HT-29 (cell line): ENCODE measurements around the gene ZSCAN26. TPM values are rescaled to one million over a fixed set of nuclear protein-coding genes. Genes with fewer than 3 reads are reported as not detected.
A peak's percentile ranks its signal among the peaks of the same experiment; 100 is the strongest.

Source experiments
- DNase-seq: peaks from one replicate; pipeline ENCODE4 v3.0.0-alpha.2; 2015; ENCODE audit warnings: low spot score
- total RNA-seq: library from RNA; depleted of rRNA; stranded (reverse); fragments of >200 nt; shearing (Covaris generic); gene quantifications from 2 replicates; pipeline ENCODE4 v1.2.3, GENCODE V29; 2014; rRNA removed

The ZSCAN26 gene
- total RNA-seq: 1.0 and 3.2 TPM in 2 replicates

DNA sequence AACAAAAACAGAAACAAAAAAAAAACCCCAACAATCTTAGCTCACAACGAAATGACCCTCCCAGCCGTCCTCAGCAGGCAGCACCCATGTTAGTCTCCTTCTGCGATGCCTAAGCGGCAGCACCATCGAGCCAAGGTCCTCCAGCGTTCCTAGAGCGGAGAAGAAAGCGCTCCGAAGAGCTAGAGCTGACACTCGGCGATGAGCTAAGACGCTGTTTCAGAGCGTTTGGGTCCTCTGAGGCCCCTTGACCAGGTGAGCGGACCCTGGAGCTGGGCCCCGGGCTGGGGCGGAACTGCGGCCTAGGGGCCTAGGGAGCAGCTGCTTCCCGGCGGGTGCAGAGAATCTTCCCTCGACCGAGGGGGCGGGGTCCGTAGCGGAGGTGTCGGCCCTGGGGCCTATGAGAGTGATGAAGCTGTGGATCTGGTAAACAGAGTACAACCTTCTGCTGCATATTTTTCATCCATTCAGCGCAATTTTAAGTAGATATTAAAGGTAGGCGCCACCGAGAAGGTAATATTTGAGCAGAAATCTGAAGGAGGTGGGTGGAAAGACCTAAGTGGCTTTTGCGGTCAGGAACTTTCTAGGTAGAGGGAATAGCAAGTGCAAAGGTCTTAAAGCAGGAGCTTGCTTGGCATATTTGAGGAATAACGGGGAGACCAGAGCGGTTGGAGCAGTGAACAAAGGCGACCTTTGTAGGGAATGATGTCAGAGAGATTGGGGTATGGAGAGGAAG lies at the start of gene ZSCAN26:
Gene ZSCAN26, plus strand, starts transcription at position 182 of the 733 bp plus-strand sequence. CDS start 4,777 bp downstream, outside the sequence.
- peak; percentile 95 for DNase-seq

DNA sequence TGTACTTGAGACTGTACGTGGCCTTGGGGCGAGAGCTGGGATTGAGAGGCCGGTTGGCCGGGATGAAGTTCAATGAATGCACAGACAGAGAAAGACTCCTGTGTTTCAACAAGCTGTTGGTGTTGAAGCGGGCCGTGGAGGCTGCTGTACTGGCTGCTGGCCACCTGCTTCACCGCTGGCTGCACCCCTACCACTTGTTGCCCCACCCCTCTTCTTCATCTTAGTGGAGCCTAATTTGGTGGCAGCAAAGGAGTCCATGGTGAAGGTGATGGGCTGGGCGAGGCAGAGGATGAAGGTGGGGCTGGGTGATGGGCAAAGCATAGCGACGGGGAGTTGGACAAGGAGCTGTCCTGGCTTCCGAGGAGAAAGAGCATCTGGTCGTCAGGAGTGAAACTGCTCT lies 49.1 kb upstream of the ZSCAN26 start:
- no peak for DNase-seq

DNA sequence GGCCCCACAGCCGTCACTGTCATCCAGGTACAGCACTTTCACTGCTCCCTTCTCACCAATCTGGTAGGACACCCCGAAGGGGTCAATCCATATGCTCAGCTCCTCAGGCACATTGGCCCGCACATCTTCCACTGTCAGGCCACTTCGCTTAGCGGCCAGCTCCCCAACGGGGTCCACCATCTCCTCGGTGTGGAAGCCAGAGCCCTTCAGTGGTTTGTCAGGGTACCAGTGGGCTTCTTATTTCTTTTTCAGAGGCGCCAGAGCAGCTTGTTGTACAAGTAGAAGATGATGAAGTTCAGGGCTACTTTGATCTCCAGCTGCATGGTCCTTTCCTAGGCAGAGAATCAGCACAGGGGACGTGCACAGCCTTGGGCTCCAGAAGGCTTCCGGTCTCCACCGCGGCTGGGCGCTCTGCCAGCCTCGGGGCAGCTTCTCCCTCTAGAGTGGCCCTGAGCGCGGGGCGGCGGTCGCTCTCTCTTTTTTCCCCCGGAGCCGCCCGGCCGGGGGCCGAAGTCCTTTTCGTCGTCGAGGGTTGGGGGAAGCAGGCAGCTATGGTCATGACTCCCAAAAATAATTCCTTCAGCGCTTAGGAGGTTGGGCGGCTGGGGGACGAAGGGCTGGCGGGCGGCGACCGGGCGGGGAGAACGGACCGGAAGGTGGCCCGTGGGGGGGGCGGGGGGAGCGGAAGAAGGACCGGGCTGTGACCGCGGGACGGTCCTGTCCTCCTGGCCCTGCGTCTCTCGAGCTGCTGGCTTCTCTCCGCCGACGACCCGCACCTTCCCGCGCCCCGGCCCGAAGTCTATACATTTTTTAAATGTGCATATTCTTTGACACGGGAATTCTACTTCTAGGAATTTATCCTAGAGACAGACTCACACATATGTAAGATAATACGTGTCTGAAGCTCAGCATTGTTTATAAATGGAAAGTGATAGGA lies 48.4 kb upstream of the ZSCAN26 start:
- DNase-seq: peak; percentile 77

DNA sequence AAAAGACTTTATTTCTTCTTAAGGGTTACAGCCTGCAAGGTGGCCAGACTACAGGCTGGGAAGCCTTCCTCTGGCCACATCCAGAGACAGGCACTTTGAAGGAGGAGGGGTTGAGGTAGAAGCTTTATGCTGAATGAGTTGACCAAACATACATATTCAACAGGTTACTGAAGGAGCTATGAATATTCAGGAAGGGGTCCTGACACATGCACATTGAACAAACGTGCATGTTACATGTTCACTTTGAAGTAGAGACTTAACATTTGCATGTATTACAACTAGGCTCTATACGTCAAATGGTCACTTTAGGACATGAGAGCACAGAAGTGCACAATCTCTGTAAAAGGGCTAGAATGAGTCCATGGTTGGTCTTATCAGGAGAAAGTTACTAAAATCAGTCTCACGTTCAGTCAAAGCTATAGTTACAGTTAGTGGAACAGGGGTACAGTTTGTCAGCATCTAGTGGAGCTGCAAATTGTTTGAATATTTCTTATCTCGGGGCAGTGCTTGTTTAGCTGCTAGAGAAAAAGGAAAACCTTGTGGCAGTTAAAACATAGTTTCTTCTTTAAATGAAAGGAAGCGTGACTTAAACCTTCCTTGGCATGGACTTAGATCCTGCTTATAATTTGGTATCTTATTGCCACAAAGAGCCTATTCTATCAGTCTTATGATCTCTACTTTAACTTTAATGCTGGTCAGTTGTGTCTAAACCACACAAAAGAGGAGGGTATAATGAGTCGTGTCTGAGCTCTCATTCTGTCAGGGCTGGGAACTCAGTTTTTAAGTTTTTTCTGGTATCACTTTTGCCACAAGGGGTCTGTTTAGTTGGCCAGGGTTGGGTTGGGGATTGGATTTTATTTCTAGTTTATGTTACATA lies 46.4 kb upstream of the ZSCAN26 start:
- no peak for DNase-seq

DNA sequence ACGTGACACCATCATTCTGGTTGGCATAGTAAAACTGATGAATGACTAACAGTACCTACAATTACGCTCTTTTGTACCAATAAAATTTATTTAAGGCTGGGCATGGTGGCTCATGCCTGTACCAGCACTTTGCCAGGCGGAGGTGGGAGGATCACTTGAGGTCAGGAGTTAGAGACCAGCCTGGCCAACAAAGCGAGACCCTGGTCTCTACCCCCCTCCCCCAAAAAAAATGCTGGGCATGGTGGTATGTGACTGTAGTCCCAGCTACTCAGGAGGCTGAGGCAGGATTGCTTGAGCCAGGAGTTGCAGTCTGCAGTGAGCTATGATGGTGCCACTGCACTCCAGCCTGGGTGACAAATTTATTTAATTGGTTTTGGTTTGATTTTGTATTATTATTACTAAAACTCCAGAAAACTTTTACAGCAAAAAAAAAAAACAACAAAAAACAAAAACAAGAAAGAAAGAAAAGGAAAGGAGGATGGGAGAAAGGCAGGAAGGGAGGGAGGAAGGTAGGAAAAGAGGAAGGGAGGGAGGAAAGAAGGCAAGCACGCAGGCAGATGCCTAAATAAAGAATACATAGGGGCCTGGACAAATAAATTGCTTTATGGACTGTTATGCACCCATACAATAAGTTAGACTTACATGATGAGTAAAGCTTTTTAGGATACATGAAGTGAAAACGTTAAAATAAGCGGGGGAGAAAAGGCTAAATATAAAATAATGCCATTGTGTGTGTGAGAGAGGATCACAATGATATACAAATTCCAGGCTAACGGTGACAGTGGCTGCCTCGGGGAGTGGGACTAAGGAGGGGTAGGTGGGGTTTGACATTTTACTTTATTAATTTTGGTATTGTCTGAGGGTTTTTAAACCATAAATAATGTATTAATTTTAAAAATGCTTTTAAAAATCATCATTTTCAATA lies 42.5 kb upstream of the ZSCAN26 start:
- DNase-seq: no peak

DNA sequence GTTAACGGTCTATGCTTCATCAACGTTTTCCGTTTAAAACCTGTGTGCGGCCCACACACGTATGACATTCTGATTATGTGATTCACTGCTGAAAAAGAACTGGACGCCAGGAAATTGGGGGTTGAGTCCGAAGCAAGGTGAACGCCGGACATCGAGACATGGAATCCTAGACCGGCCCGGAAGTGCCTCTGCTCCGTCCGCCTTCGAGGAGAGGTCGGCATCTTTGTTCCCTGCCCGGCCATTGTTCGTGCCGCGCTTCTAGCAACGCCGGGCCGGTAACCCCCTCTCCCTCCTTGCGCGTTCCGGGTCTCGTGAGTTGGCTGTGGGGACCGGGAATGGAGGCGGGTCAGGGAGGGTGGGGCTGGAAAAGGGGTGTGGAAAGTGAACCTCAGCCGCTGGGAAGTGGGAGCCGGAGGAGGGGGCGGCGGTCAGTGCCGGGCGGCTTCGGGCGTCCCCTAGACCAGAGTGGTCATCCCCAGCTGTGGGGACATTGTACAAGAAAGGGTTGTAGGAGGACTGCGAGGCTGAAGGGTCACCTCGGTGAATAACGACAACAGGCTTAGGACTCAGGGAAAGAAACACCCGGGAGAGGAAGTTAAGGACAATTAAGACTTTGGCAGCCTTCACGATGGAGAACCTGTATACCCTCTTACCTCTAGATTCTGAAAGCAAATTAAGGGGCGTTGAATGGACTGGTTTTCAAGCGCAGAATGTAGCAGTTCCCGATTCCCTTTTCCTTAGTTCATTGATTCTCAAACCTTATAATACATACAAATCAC lies 41.7 kb upstream of the ZSCAN26 start, which contains the start of gene ZSCAN9:
Gene ZSCAN9, plus strand, starts transcription at position 220 of the 779 bp plus-strand sequence. CDS start 1,810 bp downstream, outside the sequence.
- DNase-seq: peak; percentile 88

DNA sequence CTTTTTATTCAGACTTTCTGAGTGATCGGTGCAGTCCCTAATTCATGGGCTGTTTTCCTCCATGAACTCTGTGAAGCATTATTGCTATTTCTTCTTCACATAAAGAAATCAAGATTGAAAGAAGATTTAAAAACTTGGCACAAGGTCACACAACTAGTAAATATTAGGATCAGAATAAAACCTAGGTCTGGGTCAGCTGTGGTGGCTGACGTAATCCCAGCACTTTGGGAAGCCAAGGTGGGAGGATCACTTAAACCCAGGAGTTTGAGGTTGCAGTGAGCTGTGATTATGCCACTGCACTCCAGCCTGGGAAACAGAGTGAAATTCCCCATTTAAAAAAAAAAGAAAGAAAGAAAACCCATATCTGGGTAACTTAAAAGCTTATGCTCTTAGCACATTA lies 40.5 kb upstream of the ZSCAN26 start:
- DNase-seq: no peak

DNA sequence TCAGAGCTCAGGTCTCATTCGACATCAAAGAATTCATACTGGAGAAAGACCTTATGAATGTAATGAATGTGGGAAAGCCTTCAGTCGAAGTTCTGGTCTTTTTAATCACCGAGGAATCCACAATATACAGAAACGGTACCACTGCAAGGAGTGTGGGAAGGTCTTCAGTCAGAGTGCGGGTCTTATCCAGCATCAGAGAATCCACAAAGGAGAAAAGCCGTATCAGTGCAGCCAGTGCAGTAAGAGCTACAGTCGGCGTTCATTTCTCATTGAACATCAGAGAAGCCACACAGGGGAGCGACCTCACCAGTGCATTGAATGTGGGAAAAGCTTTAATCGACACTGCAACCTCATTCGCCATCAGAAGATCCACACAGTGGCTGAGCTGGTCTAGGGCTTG lies 34.2 kb upstream of the ZSCAN26 start:
- DNase-seq: no peak

DNA sequence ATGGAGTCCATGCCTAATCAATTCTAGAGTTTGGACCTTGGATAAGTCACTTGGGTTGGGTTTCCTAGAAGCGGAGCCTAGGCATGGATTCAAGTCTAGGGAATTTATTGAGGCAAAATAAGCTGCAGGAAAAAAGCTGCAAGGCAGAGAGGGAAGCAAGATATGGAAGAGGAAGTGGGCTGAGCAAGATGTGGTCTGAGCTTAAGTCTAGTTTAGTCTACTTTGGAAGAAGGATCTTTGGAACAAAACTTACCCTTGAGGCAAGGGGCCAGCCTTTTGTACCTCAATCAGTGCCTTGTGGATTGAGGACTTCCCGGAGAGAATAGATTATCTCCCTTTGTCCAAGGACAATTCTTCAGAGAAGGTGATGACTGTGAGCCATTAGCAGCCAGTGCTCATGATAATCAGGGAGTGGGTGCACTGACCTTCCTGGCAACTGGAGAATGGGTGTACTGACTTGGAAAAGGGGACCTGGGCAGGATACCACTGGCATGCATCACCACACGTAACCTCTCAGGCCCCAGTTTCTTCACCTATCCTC lies 31.0 kb upstream of the ZSCAN26 start:
- DNase-seq: no peak

DNA sequence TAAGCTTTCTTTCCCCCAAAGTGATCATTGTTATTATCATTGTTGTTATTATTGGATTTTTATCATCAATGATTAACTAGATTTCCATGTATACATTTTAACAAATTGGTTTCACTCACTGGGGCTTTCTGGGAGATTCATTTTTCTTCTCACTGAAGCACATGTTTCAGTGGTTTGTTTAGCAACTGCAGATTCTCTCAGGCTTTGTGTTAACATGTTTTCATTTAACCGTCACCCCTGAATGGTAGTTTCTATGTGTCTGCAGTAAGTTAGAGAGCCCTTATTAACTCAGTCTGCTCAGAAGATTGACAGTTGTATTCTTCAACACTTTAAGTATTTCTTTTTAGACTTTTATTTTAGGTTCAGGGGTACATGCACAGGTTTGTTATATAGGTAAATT lies 27.3 kb upstream of the ZSCAN26 start:
- no peak for DNase-seq

DNA sequence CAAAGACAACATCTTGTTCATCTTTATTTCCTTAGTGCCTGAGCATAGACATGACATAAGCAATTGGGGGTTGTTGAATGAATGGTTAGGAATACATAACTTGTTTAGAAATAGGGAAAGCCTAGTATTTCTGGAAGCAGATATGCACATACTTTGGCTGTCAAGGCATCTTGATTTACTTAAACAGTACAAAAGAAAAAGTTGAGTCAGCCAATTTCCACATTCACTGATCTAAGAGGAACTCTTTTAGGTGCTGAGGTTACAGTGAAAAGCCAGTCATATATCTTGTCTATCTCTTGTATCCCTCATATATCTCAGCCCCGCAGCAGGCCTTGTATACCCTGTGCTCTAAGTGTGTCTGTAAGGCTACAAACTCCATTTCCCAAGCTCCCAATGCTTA lies 26.5 kb upstream of the ZSCAN26 start:
- DNase-seq: no peak

DNA sequence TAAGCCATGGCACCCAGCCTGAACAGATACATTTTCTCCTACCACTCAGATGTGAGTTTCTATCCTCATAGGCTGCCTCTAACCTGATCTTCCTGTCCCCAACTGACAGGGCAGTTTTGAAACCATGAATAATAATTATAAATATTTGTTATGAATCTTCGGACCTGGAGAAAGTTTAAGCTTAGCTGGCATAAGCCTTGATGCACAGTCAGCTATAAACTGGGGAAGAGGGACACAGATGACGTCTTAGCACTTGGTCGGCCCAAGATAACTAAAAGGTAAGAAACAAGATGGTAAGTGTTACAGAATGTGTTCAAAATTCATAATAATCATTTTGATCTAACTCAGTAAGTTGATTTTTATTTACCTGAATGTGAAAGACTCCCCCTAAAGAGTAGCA lies 23.0 kb upstream of the ZSCAN26 start:
- DNase-seq: no peak

DNA sequence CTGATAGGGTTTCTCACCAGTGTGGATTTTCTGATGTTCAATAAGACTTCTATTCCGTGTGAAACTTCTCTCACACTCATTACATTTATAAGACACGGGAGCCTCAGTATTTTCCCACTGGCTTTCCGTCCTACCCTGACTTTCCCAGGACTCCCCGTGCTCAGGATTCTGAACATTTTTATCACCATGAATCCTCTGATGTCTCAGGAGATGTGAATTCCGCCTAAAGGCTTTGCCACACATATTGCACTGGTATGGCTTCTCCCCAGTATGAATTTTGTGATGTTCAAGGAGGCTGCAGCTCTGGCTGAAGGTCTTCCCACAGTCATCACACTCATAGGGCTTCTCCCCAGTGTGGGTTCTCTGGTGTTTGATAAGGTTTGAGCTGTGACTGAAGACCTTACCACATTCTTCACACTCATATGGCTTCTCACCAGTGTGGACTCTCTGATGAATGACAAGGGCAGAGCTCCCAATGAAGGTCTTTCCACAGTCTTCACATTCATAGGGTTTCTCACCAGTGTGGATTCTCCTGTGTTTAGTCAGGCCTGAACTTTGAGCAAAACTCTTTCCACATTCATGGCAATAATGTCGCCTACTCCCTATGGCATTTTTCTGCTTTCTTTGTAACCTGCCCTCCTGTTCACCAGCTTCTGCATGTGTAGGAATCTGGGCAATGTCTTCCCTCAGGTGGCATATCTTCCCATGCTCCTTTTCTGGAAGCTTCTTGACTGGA lies 21.6 kb upstream of the ZSCAN26 start:
- no peak for DNase-seq

DNA sequence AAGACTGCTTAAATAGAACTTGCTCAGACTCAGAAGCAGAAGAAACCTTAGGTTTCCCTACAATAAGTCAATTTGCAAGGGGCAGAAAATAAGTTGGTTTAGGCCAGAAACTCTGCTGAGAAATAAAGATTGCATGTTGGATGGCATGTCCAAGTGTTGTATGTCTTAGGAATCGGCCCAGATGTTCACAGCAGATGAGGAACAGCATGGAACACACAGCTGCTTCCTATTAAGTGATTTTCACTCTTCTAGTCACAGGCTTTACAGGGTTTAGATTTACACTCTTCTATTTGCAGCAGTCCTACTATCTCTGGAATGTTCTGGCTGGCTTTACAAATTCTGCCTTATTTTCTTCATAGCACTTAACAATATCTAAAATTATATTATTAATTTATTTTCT lies 18.0 kb upstream of the ZSCAN26 start:
- no peak for DNase-seq

DNA sequence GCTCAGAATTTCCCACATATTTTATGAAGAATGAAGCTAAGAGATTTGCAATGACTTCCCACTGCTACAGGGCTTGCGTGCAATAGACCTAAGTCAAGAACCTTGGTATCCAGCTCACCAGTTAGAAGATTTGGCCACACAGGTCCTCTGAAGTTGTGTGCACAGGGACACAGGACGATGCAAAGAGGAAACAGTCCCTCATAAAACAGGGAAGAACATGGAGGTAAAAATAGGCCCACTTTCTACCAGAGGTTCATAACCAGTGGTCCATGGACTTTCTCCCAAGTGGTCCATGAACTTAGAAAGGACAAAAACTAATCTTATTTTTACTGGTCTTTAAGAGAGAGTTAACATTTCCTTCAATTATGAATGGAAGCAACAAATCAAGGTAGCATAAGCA lies 16.2 kb upstream of the ZSCAN26 start:
- DNase-seq: no peak

DNA sequence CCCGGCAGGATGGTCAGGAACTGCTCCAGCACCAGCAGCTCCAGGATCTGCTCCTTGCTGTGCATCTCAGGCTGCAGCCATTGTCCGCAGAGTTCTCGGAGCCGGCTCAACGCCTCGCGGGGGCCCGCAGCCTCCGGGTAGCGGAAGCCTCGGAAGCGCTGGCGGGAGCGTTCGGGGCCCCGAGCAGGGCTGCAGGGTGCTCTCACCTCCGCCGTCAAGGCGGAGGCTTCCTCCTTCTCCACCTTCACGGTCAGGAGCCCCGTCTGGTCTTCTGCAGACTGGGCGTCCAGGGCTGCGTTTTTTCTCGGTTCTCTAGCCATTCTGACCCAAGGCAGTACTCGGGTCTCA lies 15.3 kb upstream of the ZSCAN26 start:
- no peak for DNase-seq

DNA sequence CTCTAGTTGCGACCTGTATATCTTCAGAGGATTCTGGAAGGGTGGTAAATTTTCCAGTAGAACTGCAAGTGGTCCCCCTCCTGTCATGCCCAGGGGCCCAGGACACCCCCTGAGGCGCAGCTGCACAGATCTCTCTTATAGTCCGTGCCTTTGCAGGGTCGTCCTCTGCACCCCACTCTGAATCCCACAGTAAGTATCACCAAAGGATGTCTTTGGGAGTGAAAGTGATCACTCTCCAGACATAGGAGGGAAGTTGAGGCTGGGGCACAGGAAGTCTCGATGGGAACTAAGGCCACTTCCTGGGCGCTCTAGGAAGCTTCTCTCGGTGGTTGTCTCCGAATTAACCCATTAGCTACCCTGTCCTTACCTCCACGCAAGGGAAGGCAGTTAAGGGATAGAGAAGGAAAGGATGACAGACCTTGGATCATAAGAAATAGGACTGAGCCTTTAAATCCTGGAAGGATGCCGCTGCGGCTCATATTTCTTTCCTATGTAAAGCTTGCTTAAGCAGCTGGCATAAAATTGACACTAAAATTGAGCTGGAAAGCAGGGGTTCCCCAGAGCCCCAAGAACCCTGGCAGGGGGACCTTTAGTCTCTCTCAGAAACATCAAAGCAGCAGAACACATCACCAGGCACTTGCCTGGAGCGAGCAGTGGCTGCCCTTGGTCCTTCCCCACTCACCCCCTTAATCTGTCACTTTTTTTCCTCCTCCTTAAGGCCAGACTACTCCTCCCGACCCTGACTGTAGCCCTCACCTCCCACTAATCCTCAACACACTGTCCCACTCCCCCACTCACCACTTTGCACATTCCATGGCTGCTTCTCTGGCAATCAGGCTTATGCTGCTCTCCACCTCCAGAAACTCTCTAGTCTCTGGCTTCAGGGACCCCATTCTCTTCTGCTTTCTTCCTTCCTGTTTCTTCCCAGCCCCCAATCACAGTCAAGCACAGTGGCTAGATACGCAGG lies 14.7 kb upstream of the ZSCAN26 start, which contains the start of gene ZKSCAN4:
Gene ZKSCAN4, minus strand, starts transcription at position 261 of the 967 bp plus-strand sequence. CDS start 289 bp downstream, outside the sequence.
- DNase-seq: peak; percentile 95
